GM12878 (cell line): ENCODE results near the gene ACADL. TPM values are rescaled to one million over a fixed set of nuclear protein-coding genes. Genes with fewer than 3 reads are reported as not detected.

Source experiments
- ATAC-seq: fragments of 200-7000 bp; cut with Tn5 transposase; 3 replicates; pipeline ENCODE4 v1.9.1; 2020; ENCODE audit warnings: mild to moderate bottlenecking, moderate library complexity
- BruUV-seq: library from RNA; stranded (reverse); fragments of 400-500 nt; replicated peaks from 2 replicates; lab custom pipeline; 2021; lab: Mats Ljungman, UMichigan
- CTCF ChIA-PET: fragments of 300-600 bp; sonication (Branson Sonifier 250); formaldehyde crosslinking; extraction: SDS; loops from one replicate; lab custom pipeline; 2021; ENCODE audit warnings: inconsistent platforms; lab: Yijun Ruan, JAX
- POLR2A ChIA-PET: fragments of 350-600 bp; formaldehyde crosslinking; extraction: SDS; loops from one replicate; lab custom pipeline; 2021; ENCODE audit warnings: inconsistent platforms; lab: Charles Lee
- RAD21 ChIA-PET: fragments of 300-600 bp; sonication (Branson Sonifier 250); formaldehyde crosslinking; loops from one replicate; lab custom pipeline; 2023; ENCODE audit warnings: antibody characterized with exemption; ENCODE audit not compliant: unreplicated experiment; lab: Charles Lee
- SMC1A ChIA-PET: fragments of 300-600 bp; sonication (Branson Sonifier 250); formaldehyde crosslinking; loops from one replicate; lab custom pipeline; 2023; ENCODE audit not compliant: unreplicated experiment, uncharacterized antibody; lab: Charles Lee
- DNase-seq: peaks from one replicate; pipeline ENCODE4 v3.0.0-alpha.2; 2011; ENCODE audit warnings: low read depth, low spot score
- FAIRE-seq: peaks from 3 replicates; lab custom pipeline; 2011; peaks lifted over from hg19 to GRCh38; lab: Jason Lieb, UNC
- H2AFZ ChIP-seq: 2 replicates; pipeline ENCODE4 v1.6.0; 2011; ENCODE audit warnings: low read depth, low read length, control low read depth; ENCODE audit not compliant: control insufficient read depth
- H3K27ac ChIP-seq: 2 replicates; pipeline ENCODE4 v1.5.1; 2011; ENCODE audit warnings: control low read depth; ENCODE audit not compliant: control insufficient read depth, insufficient read depth
- H3K27me3 ChIP-seq, 2 experiments: replicated peaks in 1 of 2; 2 replicates each; pipeline versions ENCODE4 v1.6.0 to v1.6.1; 2011; ENCODE audit warnings: low read length in 1 of 2; ENCODE audit not compliant: control insufficient read depth in 2 of 2, insufficient read depth in 2 of 2
- H3K36me3 ChIP-seq, 2 experiments: 2 replicates each; pipeline ENCODE4 v1.5.1; 2011; ENCODE audit warnings: low read length in 1 of 2; ENCODE audit not compliant: control insufficient read depth in 2 of 2, insufficient read depth in 2 of 2
- H3K4me1 ChIP-seq: 2 replicates; pipeline ENCODE4 v1.6.1; 2011; ENCODE audit warnings: mild to moderate bottlenecking, low read length, moderate library complexity, mixed read lengths; ENCODE audit not compliant: control insufficient read depth, insufficient read depth
- H3K4me2 ChIP-seq: 2 replicates; pipeline ENCODE4 v1.6.0; 2011; ENCODE audit warnings: control low read depth; ENCODE audit not compliant: control insufficient read depth, insufficient read depth
- H3K4me3 ChIP-seq: fragments of 200-600 bp; sonication (generic); 2 replicates; pipeline ENCODE4 v1.5.1; 2016
- H3K79me2 ChIP-seq: 2 replicates; pipeline ENCODE4 v1.6.0; 2011; ENCODE audit warnings: low read length; ENCODE audit not compliant: control insufficient read depth, insufficient read depth
- H3K9ac ChIP-seq: 2 replicates; pipeline ENCODE4 v1.8.0; 2011; ENCODE audit warnings: low read length, control low read depth, mixed read lengths; ENCODE audit not compliant: control insufficient read depth, insufficient read depth
- H3K9me3 ChIP-seq: replicated peaks from 3 replicates; pipeline ENCODE4 v1.5.1; 2011; ENCODE audit warnings: mild to moderate bottlenecking, low read length; ENCODE audit not compliant: control insufficient read depth, insufficient read depth
- H4K20me1 ChIP-seq: 2 replicates; pipeline ENCODE4 v1.6.0; 2011; ENCODE audit not compliant: control insufficient read depth, insufficient read depth
- BHLHE40 ChIP-seq, 2 experiments: fragments of 450-650 bp in 1 of 2; IDR thresholded peaks; 2 replicates each; pipeline ENCODE4 v1.6.1; 2011 to 2017; ENCODE audit warnings: low read depth in 2 of 2, borderline replicate concordance in 1 of 2, improper control_type of control experiment in 1 of 2, low read length in 1 of 2, mild to moderate bottlenecking in 1 of 2
- CREB1 ChIP-seq: IDR thresholded peaks from 2 replicates; pipeline ENCODE4 v1.6.1; 2012; ENCODE audit warnings: low read depth, mild to moderate bottlenecking, inconsistent platforms
- EGR1 ChIP-seq, 2 experiments: IDR thresholded peaks; 1 replicate in 1 of 2; 2 replicates in 1 of 2; pipeline ENCODE4 v1.6.1; 2011 to 2012; ENCODE audit warnings: low read depth in 2 of 2, low read length in 2 of 2, borderline replicate concordance in 1 of 2, mild to moderate bottlenecking in 1 of 2, moderate library complexity in 1 of 2
- IRF5 ChIP-seq: fragments of 450-650 bp; IDR thresholded peaks from 2 replicates; pipeline ENCODE4 v1.6.1; 2017; ENCODE audit warnings: borderline replicate concordance
- MEF2A ChIP-seq: IDR thresholded peaks from 2 replicates; pipeline ENCODE4 v1.6.1; 2011; ENCODE audit warnings: low read depth, mild to moderate bottlenecking, low read length, moderate library complexity; ENCODE audit not compliant: insufficient read depth
- MYB ChIP-seq: fragments of 150-350 bp; IDR thresholded peaks from 2 replicates; pipeline ENCODE4 v1.6.1; 2014; ENCODE audit warnings: mild to moderate bottlenecking, low read depth, low read length, borderline replicate concordance
- PBX3 ChIP-seq: IDR thresholded peaks from 2 replicates; pipeline ENCODE4 v1.6.1; 2011; ENCODE audit warnings: mild to moderate bottlenecking, low read depth, low read length, moderate library complexity; ENCODE audit not compliant: insufficient replicate concordance
- USF1 ChIP-seq: IDR thresholded peaks from 2 replicates; pipeline ENCODE4 v1.6.1; 2011; ENCODE audit warnings: borderline replicate concordance, low read depth, mild to moderate bottlenecking, moderate library complexity, mixed read lengths, low read length; ENCODE audit not compliant: insufficient read depth; ENCODE audit errors: extremely low read length
- ZNF274 ChIP-seq: IDR thresholded peaks from one replicate; pipeline ENCODE4 v1.8.0; 2011; ENCODE audit not compliant: insufficient read length, insufficient read depth
- in situ Hi-C: fragments of 300-500 bp; cut with MboI; formaldehyde crosslinking; loops from 9 replicates; pipeline ENCODE4 v1.14.3; 2018; ENCODE audit warnings: mixed read lengths
- intact Hi-C: fragments of 100-400 bp; cut with micrococcal nuclease; formaldehyde crosslinking; loops from one replicate; pipeline ENCODE4 v1.14.2; 2022; ENCODE audit not compliant: unreplicated experiment
- polyA plus RNA-seq, 11 experiments: library from polyadenylated mRNA; depleted of rRNA in 4 of 11; unstranded in 6 of 11; stranded (reverse) in 5 of 11; fragments of >200 nt; fragmentation: Nextera tagmentation in 4 of 11; fragmentation: Illumina TruSeq in 1 of 11; extraction: Ambion mirVana in 4 of 11; extraction: Trizol in 1 of 11; gene quantifications; 1 replicate in 1 of 11; 2 replicates in 10 of 11; pipeline versions ENCODE4 v1.2.1 to v1.2.3, GENCODE V29; 2011 to 2016; ENCODE audit warnings: inconsistent platforms in 2 of 11, missing spikeins in 2 of 11, low read depth in 1 of 11
- total RNA-seq, 4 experiments: library from RNA; depleted of rRNA in 3 of 4; stranded (reverse); fragments of >200 nt in 3 of 4; fragmentation: Illumina TruSeq in 1 of 4; extraction: Trizol in 1 of 4; gene quantifications; 2 replicates each; pipeline versions ENCODE4 v1.2.1 to v1.2.3, GENCODE V29; 2013 to 2021
- TF ChIP-seq, protein P1 (sequence below): fragments of 450-650 bp; IDR thresholded peaks from 2 replicates; pipeline ENCODE4 v1.6.1; 2017; ENCODE audit warnings: mild to moderate bottlenecking, moderate library complexity

Gene ACADL
- total and polyA plus RNA-seq, 10 of the 15 experiments (the other 5 are each of a cell fraction or from before 2014, with no cell fraction given) = not detected

DNA sequence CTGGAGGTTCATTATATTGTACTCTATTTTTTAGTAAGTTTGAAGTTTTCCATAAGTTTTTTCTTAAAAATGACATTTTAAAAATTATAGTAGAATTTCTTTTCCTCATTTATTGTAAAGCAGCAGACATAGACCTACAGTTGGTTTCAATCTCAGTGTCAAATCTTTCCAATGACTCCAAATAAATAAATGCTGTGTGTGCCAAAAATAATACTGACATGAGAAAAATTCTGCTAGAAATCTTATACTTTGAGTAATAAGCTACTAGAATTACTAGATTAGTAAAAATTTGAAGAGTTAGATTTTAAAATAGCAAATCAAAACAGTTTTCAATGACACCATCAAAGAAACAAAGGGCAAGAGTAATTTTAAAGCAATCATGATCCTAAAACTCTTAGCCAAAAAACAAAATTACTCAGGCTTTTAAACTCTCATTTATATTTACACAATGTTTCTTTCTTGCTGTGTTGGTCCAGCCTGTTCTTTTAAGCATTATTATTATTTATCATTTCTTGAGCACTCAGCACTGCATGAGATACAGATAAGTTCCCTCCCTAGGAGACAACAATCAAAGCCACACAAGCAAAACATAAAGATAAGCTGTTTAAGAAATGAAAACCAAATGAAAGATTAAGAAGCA is 45.8 kb downstream of the ACADL start:
- Histone ChIP-seq H3K9ac (no peak overlapping the region), H3K79me2 (no peaks in the 10 kb centered on the region), H4K20me1 (no peaks in the 10 kb centered on the region), H3K9me3 (no peaks in the 10 kb centered on the region; the same call in 2 of the 3 replicates), H3K27ac (no peak overlapping the region), H3K4me2 (no peak overlapping the region), H3K27me3 (no peaks in the 10 kb centered on the region), H2AFZ (no peak overlapping the region), H3K36me3 (no peaks in the 10 kb centered on the region), H3K4me1 (no peaks in the 10 kb centered on the region), H3K4me3 (no peak overlapping the region)
- TF ChIP-seq, protein P1, sequence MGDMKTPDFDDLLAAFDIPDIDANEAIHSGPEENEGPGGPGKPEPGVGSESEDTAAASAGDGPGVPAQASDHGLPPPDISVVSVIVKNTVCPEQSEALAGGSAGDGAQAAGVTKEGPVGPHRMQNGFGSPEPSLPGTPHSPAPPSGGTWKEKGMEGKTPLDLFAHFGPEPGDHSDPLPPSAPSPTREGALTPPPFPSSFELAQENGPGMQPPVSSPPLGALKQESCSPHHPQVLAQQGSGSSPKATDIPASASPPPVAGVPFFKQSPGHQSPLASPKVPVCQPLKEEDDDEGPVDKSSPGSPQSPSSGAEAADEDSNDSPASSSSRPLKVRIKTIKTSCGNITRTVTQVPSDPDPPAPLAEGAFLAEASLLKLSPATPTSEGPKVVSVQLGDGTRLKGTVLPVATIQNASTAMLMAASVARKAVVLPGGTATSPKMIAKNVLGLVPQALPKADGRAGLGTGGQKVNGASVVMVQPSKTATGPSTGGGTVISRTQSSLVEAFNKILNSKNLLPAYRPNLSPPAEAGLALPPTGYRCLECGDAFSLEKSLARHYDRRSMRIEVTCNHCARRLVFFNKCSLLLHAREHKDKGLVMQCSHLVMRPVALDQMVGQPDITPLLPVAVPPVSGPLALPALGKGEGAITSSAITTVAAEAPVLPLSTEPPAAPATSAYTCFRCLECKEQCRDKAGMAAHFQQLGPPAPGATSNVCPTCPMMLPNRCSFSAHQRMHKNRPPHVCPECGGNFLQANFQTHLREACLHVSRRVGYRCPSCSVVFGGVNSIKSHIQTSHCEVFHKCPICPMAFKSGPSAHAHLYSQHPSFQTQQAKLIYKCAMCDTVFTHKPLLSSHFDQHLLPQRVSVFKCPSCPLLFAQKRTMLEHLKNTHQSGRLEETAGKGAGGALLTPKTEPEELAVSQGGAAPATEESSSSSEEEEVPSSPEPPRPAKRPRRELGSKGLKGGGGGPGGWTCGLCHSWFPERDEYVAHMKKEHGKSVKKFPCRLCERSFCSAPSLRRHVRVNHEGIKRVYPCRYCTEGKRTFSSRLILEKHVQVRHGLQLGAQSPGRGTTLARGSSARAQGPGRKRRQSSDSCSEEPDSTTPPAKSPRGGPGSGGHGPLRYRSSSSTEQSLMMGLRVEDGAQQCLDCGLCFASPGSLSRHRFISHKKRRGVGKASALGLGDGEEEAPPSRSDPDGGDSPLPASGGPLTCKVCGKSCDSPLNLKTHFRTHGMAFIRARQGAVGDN = no peak
- TF ChIP-seq MEF2A (no peak), CREB1 (no peak), BHLHE40 (IDR thresholded peaks at IDR 0.05; ENCODE audit: borderline replicate concordance in 1 of 2, low read depth in 2 of 2, low read length in 1 of 2) (no peak), EGR1 (IDR thresholded peaks at IDR 0.05; ENCODE audit: borderline replicate concordance in 1 of 2, low read depth in 2 of 2, low read length in 2 of 2) (no peak), PBX3 (no peak), IRF5 (no peak), USF1 (no peak), ZNF274 (no peak), MYB (no peak)
- BruUV-seq = no TSS peak
- ChIA-PET CTCF (no interaction called here), SMC1A (interaction anchor here (1.1 to 1.2 kb wide), 2 partner anchors 17 to 19 kb away, joined by 3 to 5 read pairs; no protein-coding TSS in a partner anchor), RAD21 (no interaction called here), POLR2A (no interaction called here)
- in situ Hi-C loops (loop anchor here (25.0 kb wide), 1 partner anchor 1792 kb away; no protein-coding TSS in a partner anchor), intact Hi-C loops (no loop called here)
- ATAC-seq = no peak
- no peak for DNase-seq
- no peak for FAIRE-seq
